Astrocyte (in vitro differentiated cells and primary cell): ENCODE results near the gene SLITRK4. TPM values are rescaled to one million over a fixed set of nuclear protein-coding genes. Genes with fewer than 3 reads are reported as not detected.

ENCODE experiments used
- DNase-seq: peaks from one replicate; pipeline ENCODE4 v3.0.0-alpha.2; 2010; ENCODE audit warnings: low read depth
- FAIRE-seq: peaks from 2 replicates; lab custom pipeline; 2011; peaks lifted over from hg19 to GRCh38; lab: Jason Lieb, UNC
- H2AFZ ChIP-seq: 2 replicates; pipeline ENCODE4 v1.6.0; 2012; ENCODE audit warnings: low read depth, low read length, inconsistent platforms
- H3K27ac ChIP-seq: 2 replicates; pipeline ENCODE4 v1.5.1; 2011; ENCODE audit warnings: low read depth, low read length, inconsistent platforms
- H3K27me3 ChIP-seq: 2 replicates; pipeline ENCODE4 v1.6.0; 2011; ENCODE audit warnings: low read length, inconsistent platforms; ENCODE audit not compliant: insufficient read depth
- H3K36me3 ChIP-seq: 2 replicates; pipeline ENCODE4 v1.5.1; 2011; ENCODE audit warnings: low read length, inconsistent platforms; ENCODE audit not compliant: insufficient read depth
- H3K4me1 ChIP-seq: 2 replicates; pipeline ENCODE4 v1.5.1; 2011; ENCODE audit warnings: low read length, inconsistent platforms; ENCODE audit not compliant: insufficient read depth
- H3K4me2 ChIP-seq: 2 replicates; pipeline ENCODE4 v1.6.0; 2012; ENCODE audit warnings: low read length, inconsistent platforms
- H3K4me3 ChIP-seq: 2 replicates; pipeline ENCODE4 v1.5.1; 2011; ENCODE audit warnings: low read depth, mild to moderate bottlenecking, low read length, inconsistent platforms; ENCODE audit not compliant: insufficient read depth
- H3K79me2 ChIP-seq: 2 replicates; pipeline ENCODE4 v1.6.0; 2012; ENCODE audit warnings: mild to moderate bottlenecking, low read length, inconsistent platforms; ENCODE audit not compliant: insufficient read depth
- H3K9ac ChIP-seq: 2 replicates; pipeline ENCODE4 v1.6.0; 2012; ENCODE audit warnings: mild to moderate bottlenecking, low read length, inconsistent platforms
- H3K9me3 ChIP-seq: 2 replicates; pipeline ENCODE4 v1.5.1; 2012; ENCODE audit warnings: low read depth, mild to moderate bottlenecking, low read length, inconsistent platforms; ENCODE audit not compliant: insufficient read depth
- H4K20me1 ChIP-seq: 2 replicates; pipeline ENCODE4 v1.6.0; 2012; ENCODE audit warnings: low read length, inconsistent platforms; ENCODE audit not compliant: insufficient read depth
- H3K27ac Mint-ChIP-seq: one replicate; pipeline ENCODE4 v1.8.0; 2021; ENCODE audit warnings: mild to moderate bottlenecking, mixed read lengths; ENCODE audit not compliant: unreplicated experiment
- H3K27me3 Mint-ChIP-seq: one replicate; pipeline ENCODE4 v1.8.0; 2021; ENCODE audit warnings: low read depth, mixed read lengths; ENCODE audit not compliant: unreplicated experiment
- H3K36me3 Mint-ChIP-seq: one replicate; pipeline ENCODE4 v1.8.0; 2021; ENCODE audit warnings: low read depth, mixed read lengths; ENCODE audit not compliant: unreplicated experiment
- H3K4me1 Mint-ChIP-seq: one replicate; pipeline ENCODE4 v1.8.0; 2021; ENCODE audit warnings: low read depth, mixed read lengths; ENCODE audit not compliant: unreplicated experiment
- H3K4me3 Mint-ChIP-seq: one replicate; pipeline ENCODE4 v1.8.0; 2021; ENCODE audit warnings: mild to moderate bottlenecking, moderate library complexity, mixed read lengths; ENCODE audit not compliant: unreplicated experiment
- H3K9me3 Mint-ChIP-seq: one replicate; pipeline ENCODE4 v1.8.0; 2021; ENCODE audit warnings: mild to moderate bottlenecking, mixed read lengths; ENCODE audit not compliant: unreplicated experiment
- EZH2 ChIP-seq: IDR thresholded peaks from 2 replicates; pipeline ENCODE4 v1.6.1; 2012; ENCODE audit warnings: mild to moderate bottlenecking, low read length, inconsistent platforms; ENCODE audit not compliant: insufficient read depth
- total RNA-seq: library from RNA; stranded (reverse); gene quantifications from 2 replicates; pipeline ENCODE4 v1.2.1, GENCODE V29; 2021
- TF ChIP-seq, protein P1 (sequence below): IDR thresholded peaks from 2 replicates; pipeline ENCODE4 v1.5.1; 2011; ENCODE audit warnings: low read depth, mild to moderate bottlenecking, inconsistent platforms, low read length, moderate library complexity; ENCODE audit not compliant: insufficient read depth

Gene SLITRK4
- total RNA-seq, 1 donor from 2014 or later = 2.7 TPM

DNA sequence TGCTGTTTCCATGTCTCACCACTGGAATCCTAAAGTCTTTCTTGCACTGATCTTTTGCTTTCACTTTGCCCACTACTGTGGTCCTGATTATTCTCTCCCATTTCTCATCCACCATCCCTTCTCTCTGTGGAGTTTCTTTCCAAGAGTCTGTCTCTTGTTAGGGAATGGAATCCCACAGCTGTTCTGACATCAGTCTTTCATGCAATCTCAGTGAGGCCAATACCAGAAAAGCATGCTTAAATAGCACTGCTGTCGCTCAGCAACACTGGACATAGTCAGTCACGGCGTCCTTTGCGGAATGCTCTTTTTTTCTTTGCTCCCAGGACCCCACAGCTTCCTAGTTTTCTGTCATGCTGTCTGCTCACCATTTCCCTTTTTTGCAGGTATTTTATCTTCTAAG is 20.1 kb downstream of the SLITRK4 start:
- TF ChIP-seq EZH2 = no peak
- TF ChIP-seq, protein P1, sequence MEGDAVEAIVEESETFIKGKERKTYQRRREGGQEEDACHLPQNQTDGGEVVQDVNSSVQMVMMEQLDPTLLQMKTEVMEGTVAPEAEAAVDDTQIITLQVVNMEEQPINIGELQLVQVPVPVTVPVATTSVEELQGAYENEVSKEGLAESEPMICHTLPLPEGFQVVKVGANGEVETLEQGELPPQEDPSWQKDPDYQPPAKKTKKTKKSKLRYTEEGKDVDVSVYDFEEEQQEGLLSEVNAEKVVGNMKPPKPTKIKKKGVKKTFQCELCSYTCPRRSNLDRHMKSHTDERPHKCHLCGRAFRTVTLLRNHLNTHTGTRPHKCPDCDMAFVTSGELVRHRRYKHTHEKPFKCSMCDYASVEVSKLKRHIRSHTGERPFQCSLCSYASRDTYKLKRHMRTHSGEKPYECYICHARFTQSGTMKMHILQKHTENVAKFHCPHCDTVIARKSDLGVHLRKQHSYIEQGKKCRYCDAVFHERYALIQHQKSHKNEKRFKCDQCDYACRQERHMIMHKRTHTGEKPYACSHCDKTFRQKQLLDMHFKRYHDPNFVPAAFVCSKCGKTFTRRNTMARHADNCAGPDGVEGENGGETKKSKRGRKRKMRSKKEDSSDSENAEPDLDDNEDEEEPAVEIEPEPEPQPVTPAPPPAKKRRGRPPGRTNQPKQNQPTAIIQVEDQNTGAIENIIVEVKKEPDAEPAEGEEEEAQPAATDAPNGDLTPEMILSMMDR = no peak
- Histone ChIP-seq H3K9ac (no peak overlapping the region), H3K36me3 (no peaks in the 10 kb centered on the region), H3K4me3 (no peak overlapping the region), H3K4me2 (no peak overlapping the region), H3K9me3 (no peaks in the 10 kb centered on the region), H3K27ac (no peak overlapping the region), H3K79me2 (no peaks in the 10 kb centered on the region), H3K4me1 (no peaks in the 10 kb centered on the region), H2AFZ (no peak overlapping the region), H4K20me1 (no peaks in the 10 kb centered on the region), H3K27me3 (no peaks in the 10 kb centered on the region)
- no peak for DNase-seq
- H3K27ac Mint-ChIP-seq = no peak overlapping the region
- no peaks in the 10 kb centered on the region for H3K27me3 Mint-ChIP-seq
- no peaks in the 10 kb centered on the region for H3K4me1 Mint-ChIP-seq
- no peak overlapping the region for H3K4me3 Mint-ChIP-seq
- no peaks in the 10 kb centered on the region for H3K36me3 Mint-ChIP-seq
- peaks cover 5% of the 10 kb centered on the region for H3K9me3 Mint-ChIP-seq
- FAIRE-seq = no peak

DNA sequence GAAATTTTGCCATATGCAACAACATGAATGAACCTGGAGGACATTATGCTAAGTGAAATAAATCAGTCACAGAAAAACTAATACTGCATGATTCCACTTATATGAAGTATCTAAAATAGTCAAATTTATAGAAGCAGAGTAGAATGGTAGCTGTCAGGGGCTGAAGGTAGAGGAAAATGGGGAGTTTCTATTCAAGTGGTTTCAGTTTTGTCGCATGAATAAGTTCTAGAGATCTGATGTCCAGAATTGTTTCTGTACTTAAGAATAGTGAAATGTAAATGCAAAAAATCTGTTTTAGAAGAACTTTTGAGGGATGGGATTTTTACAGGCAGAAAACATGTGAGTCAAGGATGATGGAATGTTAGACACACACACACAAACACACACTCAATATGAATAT is 34.1 kb downstream of the SLITRK4 start:
- peak; percentile 87 for FAIRE-seq
- no peaks in the 10 kb centered on the region for H3K27me3 Mint-ChIP-seq
- no peaks in the 10 kb centered on the region for H3K4me1 ChIP-seq
- no peak overlapping the region for H3K27ac Mint-ChIP-seq
- no peaks in the 10 kb centered on the region for H4K20me1 ChIP-seq
- DNase-seq = no peak
- H3K36me3 ChIP-seq = no peaks in the 10 kb centered on the region
- H3K9me3 ChIP-seq = no peaks in the 10 kb centered on the region
- H3K9ac ChIP-seq = no peak overlapping the region
- TF ChIP-seq, protein P1 = no peak
- no peak for TF ChIP-seq EZH2
- H3K4me1 Mint-ChIP-seq = no peaks in the 10 kb centered on the region
- H3K9me3 Mint-ChIP-seq = peaks cover 4% of the 10 kb centered on the region
- no peaks in the 10 kb centered on the region for H3K36me3 Mint-ChIP-seq
- no peak overlapping the region for H3K4me3 ChIP-seq
- H3K4me2 ChIP-seq = no peak overlapping the region
- H3K4me3 Mint-ChIP-seq = no peak overlapping the region
- no peaks in the 10 kb centered on the region for H3K79me2 ChIP-seq
- H3K27me3 ChIP-seq = no peaks in the 10 kb centered on the region
- no peak overlapping the region for H3K27ac ChIP-seq
- no peak overlapping the region for H2AFZ ChIP-seq

DNA sequence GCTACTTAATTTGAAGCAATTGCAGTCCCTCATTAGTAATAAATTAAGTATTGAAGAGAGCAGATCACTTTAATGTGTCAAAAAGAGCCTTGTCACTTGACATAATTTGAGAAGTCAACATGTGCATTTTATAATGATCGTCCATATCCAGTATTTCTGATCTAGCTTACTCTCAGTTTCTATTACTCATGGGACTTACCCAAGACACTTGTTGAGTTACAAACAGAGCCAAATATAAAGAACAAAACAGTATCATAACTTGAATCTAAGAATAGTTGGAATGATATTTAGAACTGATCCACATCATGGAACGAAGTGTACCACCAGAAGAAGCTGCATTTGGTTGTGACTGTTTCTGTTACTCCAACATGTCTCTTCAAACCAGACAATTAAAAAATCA is 54.7 kb downstream of the SLITRK4 start:
- H3K9me3 Mint-ChIP-seq = no peaks in the 10 kb centered on the region
- Histone ChIP-seq H3K4me3 (no peak overlapping the region), H3K36me3 (no peaks in the 10 kb centered on the region), H3K9ac (no peak overlapping the region), H3K4me2 (no peak overlapping the region), H3K4me1 (no peaks in the 10 kb centered on the region), H3K27me3 (no peaks in the 10 kb centered on the region), H4K20me1 (no peaks in the 10 kb centered on the region), H3K27ac (no peak overlapping the region), H2AFZ (no peak overlapping the region), H3K9me3 (no peaks in the 10 kb centered on the region), H3K79me2 (no peaks in the 10 kb centered on the region)
- DNase-seq (no peak), FAIRE-seq (peak; percentile 65)
- TF ChIP-seq, protein P1 = no peak
- TF ChIP-seq EZH2 = no peak
- H3K27me3 Mint-ChIP-seq = no peaks in the 10 kb centered on the region
- no peaks in the 10 kb centered on the region for H3K36me3 Mint-ChIP-seq
- H3K4me3 Mint-ChIP-seq = no peak overlapping the region
- H3K4me1 Mint-ChIP-seq = no peaks in the 10 kb centered on the region
- H3K27ac Mint-ChIP-seq = no peak overlapping the region
